ENCODE measurements around the gene TRAPPC3L.

DNA sequence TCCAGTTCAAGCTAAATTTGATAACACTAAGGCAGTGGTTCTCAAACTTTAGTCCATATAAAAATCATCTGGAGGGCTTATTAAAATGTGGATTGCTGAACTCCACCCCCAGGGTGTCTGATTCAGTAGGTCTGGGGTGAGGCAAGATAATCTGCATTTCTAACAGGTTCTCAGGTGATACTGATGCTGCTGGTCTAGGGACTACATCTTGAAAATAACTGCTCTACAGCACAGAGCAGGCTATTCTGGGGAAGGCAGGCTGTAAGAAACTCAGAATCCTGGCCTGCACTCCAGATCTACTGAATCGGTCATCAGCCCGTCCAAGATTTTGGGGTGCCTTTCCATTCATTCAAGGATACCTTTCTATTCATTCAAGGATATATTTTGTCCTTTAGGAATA lies 22.6 kb downstream of the TRAPPC3L start:
- TF ChIP-seq, protein P1, sequence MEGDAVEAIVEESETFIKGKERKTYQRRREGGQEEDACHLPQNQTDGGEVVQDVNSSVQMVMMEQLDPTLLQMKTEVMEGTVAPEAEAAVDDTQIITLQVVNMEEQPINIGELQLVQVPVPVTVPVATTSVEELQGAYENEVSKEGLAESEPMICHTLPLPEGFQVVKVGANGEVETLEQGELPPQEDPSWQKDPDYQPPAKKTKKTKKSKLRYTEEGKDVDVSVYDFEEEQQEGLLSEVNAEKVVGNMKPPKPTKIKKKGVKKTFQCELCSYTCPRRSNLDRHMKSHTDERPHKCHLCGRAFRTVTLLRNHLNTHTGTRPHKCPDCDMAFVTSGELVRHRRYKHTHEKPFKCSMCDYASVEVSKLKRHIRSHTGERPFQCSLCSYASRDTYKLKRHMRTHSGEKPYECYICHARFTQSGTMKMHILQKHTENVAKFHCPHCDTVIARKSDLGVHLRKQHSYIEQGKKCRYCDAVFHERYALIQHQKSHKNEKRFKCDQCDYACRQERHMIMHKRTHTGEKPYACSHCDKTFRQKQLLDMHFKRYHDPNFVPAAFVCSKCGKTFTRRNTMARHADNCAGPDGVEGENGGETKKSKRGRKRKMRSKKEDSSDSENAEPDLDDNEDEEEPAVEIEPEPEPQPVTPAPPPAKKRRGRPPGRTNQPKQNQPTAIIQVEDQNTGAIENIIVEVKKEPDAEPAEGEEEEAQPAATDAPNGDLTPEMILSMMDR (IDR thresholded peaks at IDR 0.05) = no peak
- no peak for TF ChIP-seq EZH2phosphoT487 (IDR thresholded peaks at IDR 0.05)

Measured in neural progenitor cell (in vitro differentiated cells).